Measurements from ENCODE around the gene DMRT3. TPM values are rescaled to one million over a fixed set of nuclear protein-coding genes. Genes with fewer than 3 reads are reported as not detected.
A peak's percentile ranks its signal among the peaks of the same experiment; 100 is the strongest.

DMRT3 gene
- total and polyA plus RNA-seq, 9 of the 15 experiments (the other 6 are each of a cell fraction or from before 2014, with no cell fraction given) = not detected

DNA sequence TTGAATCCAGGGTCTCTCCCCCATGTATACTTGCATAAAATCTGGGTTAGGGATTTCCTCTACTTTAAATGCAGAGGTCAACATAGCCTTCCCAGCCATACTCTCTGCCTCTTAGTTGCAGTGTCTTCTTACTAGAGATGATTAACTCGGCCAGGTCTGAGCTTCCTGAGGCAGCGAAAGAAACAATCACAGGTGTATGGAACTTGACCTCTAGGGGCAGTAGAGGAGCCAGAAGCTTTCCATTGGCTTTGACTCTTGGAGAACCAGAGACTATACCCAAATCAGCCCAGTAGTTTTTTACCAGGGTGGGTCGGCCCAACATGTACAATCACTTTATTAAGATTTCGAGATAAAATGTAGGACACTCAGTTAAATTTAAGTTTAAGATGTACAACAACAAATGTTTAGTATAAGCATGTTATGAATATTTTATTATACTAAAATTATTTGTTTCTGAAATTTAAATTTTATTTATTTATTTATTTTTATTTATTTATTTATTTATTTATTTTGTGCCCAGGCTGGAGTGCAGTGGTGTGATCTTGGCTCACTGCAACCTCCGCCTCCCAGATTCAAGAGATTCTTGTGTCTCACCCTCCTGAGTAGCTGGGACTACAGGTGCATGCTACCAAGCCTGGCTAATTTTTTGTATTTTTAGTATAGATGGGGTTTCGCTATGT lies 48.0 kb upstream of the DMRT3 start:
- Histone ChIP-seq H3K27ac (ENCODE audit: extremely low read depth, low read depth, low read length) (no peak overlapping the region), H3K36me3 (ENCODE audit: control insufficient read depth, insufficient read depth, low read length) (no peaks in the 10 kb centered on the region), H3K4me3 (no peak overlapping the region), H4K20me1 (replicated peaks; ENCODE audit: control insufficient read depth, insufficient read depth, low read length) (no peaks in the 10 kb centered on the region), H3K9me3 (replicated peaks; ENCODE audit: control insufficient read depth, insufficient read depth, low read depth, low read length) (no peaks in the 10 kb centered on the region), H3K27me3 (ENCODE audit: control insufficient read depth in 2 of 2, insufficient read depth in 2 of 2, low read length in 2 of 2) (no peaks in the 10 kb centered on the region), H3K79me2 (ENCODE audit: control insufficient read depth, insufficient read depth, low read length) (no peaks in the 10 kb centered on the region), H3K4me1 (replicated peaks in 1 of 2; ENCODE audit: control insufficient read depth in 2 of 2, insufficient read depth in 2 of 2, low read length in 2 of 2) (no peaks in the 10 kb centered on the region), H2AFZ (ENCODE audit: low read depth, low read length) (no peak overlapping the region), H3K4me2 (ENCODE audit: insufficient read depth, low read length) (no peak overlapping the region), H3K9ac (ENCODE audit: insufficient read depth in 1 of 2, low read depth in 2 of 2, low read length in 2 of 2) (no peak overlapping the region), H3K9me1 (ENCODE audit: control insufficient read depth, insufficient read depth, low read length) (no peaks in the 10 kb centered on the region)
- TF ChIP-seq, protein P1, sequence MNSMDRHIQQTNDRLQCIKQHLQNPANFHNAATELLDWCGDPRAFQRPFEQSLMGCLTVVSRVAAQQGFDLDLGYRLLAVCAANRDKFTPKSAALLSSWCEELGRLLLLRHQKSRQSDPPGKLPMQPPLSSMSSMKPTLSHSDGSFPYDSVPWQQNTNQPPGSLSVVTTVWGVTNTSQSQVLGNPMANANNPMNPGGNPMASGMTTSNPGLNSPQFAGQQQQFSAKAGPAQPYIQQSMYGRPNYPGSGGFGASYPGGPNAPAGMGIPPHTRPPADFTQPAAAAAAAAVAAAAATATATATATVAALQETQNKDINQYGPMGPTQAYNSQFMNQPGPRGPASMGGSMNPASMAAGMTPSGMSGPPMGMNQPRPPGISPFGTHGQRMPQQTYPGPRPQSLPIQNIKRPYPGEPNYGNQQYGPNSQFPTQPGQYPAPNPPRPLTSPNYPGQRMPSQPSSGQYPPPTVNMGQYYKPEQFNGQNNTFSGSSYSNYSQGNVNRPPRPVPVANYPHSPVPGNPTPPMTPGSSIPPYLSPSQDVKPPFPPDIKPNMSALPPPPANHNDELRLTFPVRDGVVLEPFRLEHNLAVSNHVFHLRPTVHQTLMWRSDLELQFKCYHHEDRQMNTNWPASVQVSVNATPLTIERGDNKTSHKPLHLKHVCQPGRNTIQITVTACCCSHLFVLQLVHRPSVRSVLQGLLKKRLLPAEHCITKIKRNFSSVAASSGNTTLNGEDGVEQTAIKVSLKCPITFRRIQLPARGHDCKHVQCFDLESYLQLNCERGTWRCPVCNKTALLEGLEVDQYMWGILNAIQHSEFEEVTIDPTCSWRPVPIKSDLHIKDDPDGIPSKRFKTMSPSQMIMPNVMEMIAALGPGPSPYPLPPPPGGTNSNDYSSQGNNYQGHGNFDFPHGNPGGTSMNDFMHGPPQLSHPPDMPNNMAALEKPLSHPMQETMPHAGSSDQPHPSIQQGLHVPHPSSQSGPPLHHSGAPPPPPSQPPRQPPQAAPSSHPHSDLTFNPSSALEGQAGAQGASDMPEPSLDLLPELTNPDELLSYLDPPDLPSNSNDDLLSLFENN (IDR thresholded peaks at IDR 0.05; ENCODE audit: low read depth in 2 of 2, low read length in 2 of 2) = no peak
- TF ChIP-seq, protein P2, sequence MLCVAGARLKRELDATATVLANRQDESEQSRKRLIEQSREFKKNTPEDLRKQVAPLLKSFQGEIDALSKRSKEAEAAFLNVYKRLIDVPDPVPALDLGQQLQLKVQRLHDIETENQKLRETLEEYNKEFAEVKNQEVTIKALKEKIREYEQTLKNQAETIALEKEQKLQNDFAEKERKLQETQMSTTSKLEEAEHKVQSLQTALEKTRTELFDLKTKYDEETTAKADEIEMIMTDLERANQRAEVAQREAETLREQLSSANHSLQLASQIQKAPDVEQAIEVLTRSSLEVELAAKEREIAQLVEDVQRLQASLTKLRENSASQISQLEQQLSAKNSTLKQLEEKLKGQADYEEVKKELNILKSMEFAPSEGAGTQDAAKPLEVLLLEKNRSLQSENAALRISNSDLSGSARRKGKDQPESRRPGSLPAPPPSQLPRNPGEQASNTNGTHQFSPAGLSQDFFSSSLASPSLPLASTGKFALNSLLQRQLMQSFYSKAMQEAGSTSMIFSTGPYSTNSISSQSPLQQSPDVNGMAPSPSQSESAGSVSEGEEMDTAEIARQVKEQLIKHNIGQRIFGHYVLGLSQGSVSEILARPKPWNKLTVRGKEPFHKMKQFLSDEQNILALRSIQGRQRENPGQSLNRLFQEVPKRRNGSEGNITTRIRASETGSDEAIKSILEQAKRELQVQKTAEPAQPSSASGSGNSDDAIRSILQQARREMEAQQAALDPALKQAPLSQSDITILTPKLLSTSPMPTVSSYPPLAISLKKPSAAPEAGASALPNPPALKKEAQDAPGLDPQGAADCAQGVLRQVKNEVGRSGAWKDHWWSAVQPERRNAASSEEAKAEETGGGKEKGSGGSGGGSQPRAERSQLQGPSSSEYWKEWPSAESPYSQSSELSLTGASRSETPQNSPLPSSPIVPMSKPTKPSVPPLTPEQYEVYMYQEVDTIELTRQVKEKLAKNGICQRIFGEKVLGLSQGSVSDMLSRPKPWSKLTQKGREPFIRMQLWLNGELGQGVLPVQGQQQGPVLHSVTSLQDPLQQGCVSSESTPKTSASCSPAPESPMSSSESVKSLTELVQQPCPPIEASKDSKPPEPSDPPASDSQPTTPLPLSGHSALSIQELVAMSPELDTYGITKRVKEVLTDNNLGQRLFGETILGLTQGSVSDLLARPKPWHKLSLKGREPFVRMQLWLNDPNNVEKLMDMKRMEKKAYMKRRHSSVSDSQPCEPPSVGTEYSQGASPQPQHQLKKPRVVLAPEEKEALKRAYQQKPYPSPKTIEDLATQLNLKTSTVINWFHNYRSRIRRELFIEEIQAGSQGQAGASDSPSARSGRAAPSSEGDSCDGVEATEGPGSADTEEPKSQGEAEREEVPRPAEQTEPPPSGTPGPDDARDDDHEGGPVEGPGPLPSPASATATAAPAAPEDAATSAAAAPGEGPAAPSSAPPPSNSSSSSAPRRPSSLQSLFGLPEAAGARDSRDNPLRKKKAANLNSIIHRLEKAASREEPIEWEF (CRISPR knock-in tag; IDR thresholded peaks at IDR 0.05) = no peak
- peak; percentile 16 to 47 (median 27); a peak in 5 of 6 replicates for TF ChIP-seq CTCF (IDR thresholded peaks at IDR 0.05 in 2 of 3, conservative IDR thresholded peaks at IDR 0.05 in 1 of 3; ENCODE audit: insufficient read depth in 2 of 3, low read depth in 1 of 3, low read length in 3 of 3)
- peak; percentile 14 to 18 (median 17) for DNase-seq (ENCODE audit: extremely low read depth in 1 of 4, low spot score in 3 of 4)
- in situ Hi-C loops (cut with MboI) = no loop called here
- ATAC-seq = peak; percentile 79
- FAIRE-seq = peak; percentile 55
- POLR2A ChIA-PET = interaction anchor here (1.2 kb wide), 1 partner anchor 13 kb away, joined by 3 read pairs; no protein-coding TSS in a partner anchor
- intact Hi-C loops (cut with micrococcal nuclease) = no loop called here
- WGBS (ENCODE audit: insufficient coverage, low coverage, missing lambda C conversion rate) = 0% methylated on average over 6 of the region's 6 CpGs
- BruUV-seq (replicated peaks) = no TSS peak
- CTCF ChIA-PET (ENCODE audit: low intra/inter-chr PET ratio) = no interaction called here

Measured in K562 (cell line).